PC-9 (cell line): Measurements from ENCODE around the gene ZMIZ1.

Experiments
- EZH2 ChIP-seq: fragments of 200-600 bp; sonication (generic); IDR thresholded peaks from 2 replicates; pipeline ENCODE4 v1.8.0; 2017; ENCODE audit warnings: antibody characterized with exemption, low read depth
- TF ChIP-seq, protein P1 (sequence below): fragments of 200-600 bp; sonication (generic); conservative IDR thresholded peaks from 2 replicates; pipeline ENCODE4 v1.6.1; 2017; ENCODE audit warnings: mixed run types, antibody characterized with exemption, mild to moderate bottlenecking, moderate library complexity

DNA sequence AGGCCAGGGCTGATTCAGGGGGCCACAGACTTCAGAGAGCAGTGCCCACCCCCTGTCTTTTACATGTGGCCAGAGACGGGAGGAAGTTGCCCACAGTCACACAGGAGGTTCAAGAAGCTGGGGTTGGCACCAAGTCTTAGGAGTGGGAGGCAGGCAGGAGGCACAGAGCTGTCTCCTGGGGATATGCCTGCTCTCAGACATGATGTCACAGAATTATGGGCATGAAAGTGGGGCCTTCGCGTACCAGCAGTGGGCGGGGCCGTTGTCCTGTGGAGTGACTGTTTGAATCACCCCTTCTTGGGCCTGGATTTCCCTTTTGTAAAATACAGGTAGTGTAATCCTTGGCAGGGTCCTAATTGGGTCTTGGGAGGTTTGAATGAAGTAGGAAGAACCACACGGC, 197.3 kb downstream of the ZMIZ1 start:
- TF ChIP-seq, protein P1, sequence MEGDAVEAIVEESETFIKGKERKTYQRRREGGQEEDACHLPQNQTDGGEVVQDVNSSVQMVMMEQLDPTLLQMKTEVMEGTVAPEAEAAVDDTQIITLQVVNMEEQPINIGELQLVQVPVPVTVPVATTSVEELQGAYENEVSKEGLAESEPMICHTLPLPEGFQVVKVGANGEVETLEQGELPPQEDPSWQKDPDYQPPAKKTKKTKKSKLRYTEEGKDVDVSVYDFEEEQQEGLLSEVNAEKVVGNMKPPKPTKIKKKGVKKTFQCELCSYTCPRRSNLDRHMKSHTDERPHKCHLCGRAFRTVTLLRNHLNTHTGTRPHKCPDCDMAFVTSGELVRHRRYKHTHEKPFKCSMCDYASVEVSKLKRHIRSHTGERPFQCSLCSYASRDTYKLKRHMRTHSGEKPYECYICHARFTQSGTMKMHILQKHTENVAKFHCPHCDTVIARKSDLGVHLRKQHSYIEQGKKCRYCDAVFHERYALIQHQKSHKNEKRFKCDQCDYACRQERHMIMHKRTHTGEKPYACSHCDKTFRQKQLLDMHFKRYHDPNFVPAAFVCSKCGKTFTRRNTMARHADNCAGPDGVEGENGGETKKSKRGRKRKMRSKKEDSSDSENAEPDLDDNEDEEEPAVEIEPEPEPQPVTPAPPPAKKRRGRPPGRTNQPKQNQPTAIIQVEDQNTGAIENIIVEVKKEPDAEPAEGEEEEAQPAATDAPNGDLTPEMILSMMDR: no peak
- no peak for TF ChIP-seq EZH2
